SK-N-SH (cell line): ENCODE data around the gene TBL3. TPM values are rescaled to one million over a fixed set of nuclear protein-coding genes. Genes with fewer than 3 reads are reported as not detected.

Source experiments
- CTCF ChIA-PET: fragments of 300-600, 350-600 bp; formaldehyde crosslinking; extraction: SDS; loops from one replicate; lab custom pipeline; 2021; lab: Yijun Ruan, JAX
- POLR2A ChIA-PET: fragments of 350-600 bp; sonication (Branson Sonifier 250); formaldehyde crosslinking; extraction: SDS; loops from one replicate; lab custom pipeline; 2020; ENCODE audit warnings: antibody characterized with exemption, inconsistent platforms; lab: Yijun Ruan, JAX
- DNase-seq: peaks from one replicate; pipeline ENCODE4 v3.0.0; 2012
- H2AFZ ChIP-seq: fragments of 200-600 bp; sonication (generic); 2 replicates; pipeline ENCODE4 v1.8.1; 2016; ENCODE audit warnings: antibody characterized with exemption, mild to moderate bottlenecking, low read depth
- H3F3A ChIP-seq: fragments of 200-600 bp; sonication (generic); replicated peaks from 2 replicates; pipeline ENCODE3; 2016; ENCODE audit warnings: antibody characterized with exemption, mild to moderate bottlenecking; ENCODE audit not compliant: insufficient read depth
- H3K27ac ChIP-seq, 2 experiments: fragments of 200-500 bp in 1 of 2; fragments of 200-600 bp in 1 of 2; sonication (Bioruptor generic) in 1 of 2; sonication (generic), shearing (Covaris generic) in 1 of 2; 2 replicates each; pipeline versions ENCODE4 v1.5.1 to v1.6.1; 2014 to 2016; ENCODE audit warnings: low read depth in 2 of 2, inconsistent platforms in 1 of 2, low read length in 1 of 2, mild to moderate bottlenecking in 1 of 2, mixed read lengths in 1 of 2
- H3K27me3 ChIP-seq: fragments of 200-600 bp; sonication (generic), shearing (Covaris generic); 2 replicates; pipeline ENCODE4 v1.6.1; 2016; ENCODE audit warnings: mixed run types; ENCODE audit not compliant: insufficient read depth
- H3K36me3 ChIP-seq, 2 experiments: fragments of 200-500 bp in 1 of 2; fragments of 200-600 bp in 1 of 2; sonication (Bioruptor generic) in 1 of 2; sonication (generic) in 1 of 2; replicated peaks in 1 of 2; 2 replicates each; pipeline versions ENCODE3 to v1.5.1; 2014 to 2016; ENCODE audit warnings: low read length in 1 of 2, mild to moderate bottlenecking in 1 of 2; ENCODE audit not compliant: insufficient read depth in 2 of 2, control insufficient read depth in 1 of 2
- H3K4me1 ChIP-seq, 2 experiments: fragments of 200-500 bp in 1 of 2; fragments of 200-600 bp in 1 of 2; sonication (Bioruptor generic) in 1 of 2; sonication (generic), shearing (Covaris generic) in 1 of 2; 2 replicates each; pipeline versions ENCODE4 v1.5.1 to v1.6.1; 2014 to 2016; ENCODE audit warnings: low read depth in 1 of 2, low read length in 1 of 2, mixed run types in 1 of 2; ENCODE audit not compliant: insufficient read depth in 2 of 2, control insufficient read depth in 1 of 2
- H3K4me2 ChIP-seq: fragments of 200-600 bp; sonication (generic), shearing (Covaris generic); 2 replicates; pipeline ENCODE4 v1.6.1; 2017; ENCODE audit warnings: mixed run types
- H3K4me3 ChIP-seq, 2 experiments: fragments of 200-500 bp in 1 of 2; fragments of 200-600 bp in 1 of 2; sonication (Bioruptor generic) in 1 of 2; sonication (generic), shearing (Covaris generic) in 1 of 2; 2 replicates each; pipeline versions ENCODE4 v1.5.1 to v1.8.1; 2014 to 2016; ENCODE audit warnings: low read depth in 2 of 2, inconsistent platforms in 1 of 2, low read length in 1 of 2, mild to moderate bottlenecking in 1 of 2, mixed read lengths in 1 of 2, moderate library complexity in 1 of 2
- H3K79me2 ChIP-seq: fragments of 200-600 bp; sonication (generic); 2 replicates; pipeline ENCODE4 v1.8.1; 2017; ENCODE audit warnings: mild to moderate bottlenecking; ENCODE audit not compliant: insufficient read depth
- H3K9ac ChIP-seq: fragments of 200-600 bp; sonication (generic); 2 replicates; pipeline ENCODE4 v1.6.1; 2017; ENCODE audit warnings: mixed run types
- H3K9me2 ChIP-seq: fragments of 200-600 bp; sonication (generic); 2 replicates; pipeline ENCODE4 v1.6.1; 2017; ENCODE audit warnings: mixed run types
- H3K9me3 ChIP-seq: fragments of 200-600 bp; sonication (generic); 2 replicates; pipeline ENCODE4 v1.6.1; 2017; ENCODE audit warnings: mixed run types, mild to moderate bottlenecking, moderate library complexity
- H4K20me1 ChIP-seq: fragments of 200-600 bp; sonication (generic); 2 replicates; pipeline ENCODE4 v1.6.1; 2017; ENCODE audit warnings: mild to moderate bottlenecking, mixed run types; ENCODE audit not compliant: insufficient read depth
- FOXM1 ChIP-seq: IDR thresholded peaks from 2 replicates; pipeline ENCODE4 v1.4.0; 2012; ENCODE audit warnings: low read depth, mild to moderate bottlenecking
- GABPA ChIP-seq: IDR thresholded peaks from 2 replicates; pipeline ENCODE4 v1.4.0; 2012; ENCODE audit warnings: low read depth, mild to moderate bottlenecking
- GATA2 ChIP-seq: sonication (generic); formaldehyde crosslinking; IDR thresholded peaks from 2 replicates; pipeline ENCODE4 v1.5.0; 2020; ENCODE audit warnings: mild to moderate bottlenecking, missing genetic modification reagents
- JUND ChIP-seq: IDR thresholded peaks from 2 replicates; pipeline ENCODE4 v1.4.0; 2012
- MXI1 ChIP-seq: IDR thresholded peaks from 2 replicates; pipeline ENCODE4 v1.6.1; 2012; ENCODE audit warnings: mild to moderate bottlenecking, low read depth, low read length, improper control_type of control experiment
- NFIC ChIP-seq: IDR thresholded peaks from 2 replicates; pipeline ENCODE4 v1.4.0; 2012; ENCODE audit warnings: borderline replicate concordance
- NRF1 ChIP-seq: IDR thresholded peaks from 2 replicates; pipeline ENCODE4 v1.6.1; 2012; ENCODE audit warnings: low read depth, mild to moderate bottlenecking, low read length
- RCOR1 ChIP-seq: fragments of 150-350 bp; IDR thresholded peaks from 2 replicates; pipeline ENCODE4 v1.6.1; 2017; ENCODE audit warnings: antibody characterized with exemption, low read length
- RFX5 ChIP-seq: IDR thresholded peaks from 2 replicates; pipeline ENCODE4 v1.6.1; 2012; ENCODE audit warnings: mild to moderate bottlenecking, improper control_type of control experiment, low read length
- RXRA ChIP-seq: IDR thresholded peaks from 2 replicates; pipeline ENCODE4 v1.4.0; 2012; ENCODE audit warnings: low read depth, mild to moderate bottlenecking, borderline replicate concordance
- SMC3 ChIP-seq: IDR thresholded peaks from 2 replicates; pipeline ENCODE4 v1.6.1; 2012; ENCODE audit warnings: low read depth, low read length, improper control_type of control experiment
- TCF12 ChIP-seq: IDR thresholded peaks from 2 replicates; pipeline ENCODE4 v1.4.0; 2012
- TEAD4 ChIP-seq: IDR thresholded peaks from 2 replicates; pipeline ENCODE4 v1.4.0; 2012; ENCODE audit warnings: mild to moderate bottlenecking, borderline replicate concordance; ENCODE audit not compliant: insufficient read depth
- WGBS: methylation state at CpG from one replicate; pipeline ENCODE4 v1.1.6; 2017; ENCODE audit warnings: low lambda C conversion rate; 5-methylcytosine and 5-hydroxymethylcytosine counted together
- polyA plus RNA-seq, 3 experiments: library from polyadenylated mRNA; depleted of rRNA; stranded (reverse); fragments of >200 nt; gene quantifications; 2 replicates each; pipeline ENCODE4 v1.2.3, GENCODE V29; 2012
- TF ChIP-seq, protein P1 (sequence below): fragments of 200-600 bp; sonication (generic); IDR thresholded peaks from 2 replicates; pipeline ENCODE4 v1.6.1; 2017; ENCODE audit warnings: antibody characterized with exemption, mild to moderate bottlenecking, moderate library complexity
- TF ChIP-seq, protein P2 (sequence below): IDR thresholded peaks from 2 replicates; pipeline ENCODE4; 2012
- TF ChIP-seq, protein P3 (sequence below): IDR thresholded peaks from 2 replicates; pipeline ENCODE4 v1.4.0; 2012; ENCODE audit warnings: low read depth, borderline replicate concordance
- TF ChIP-seq, protein P4 (sequence below): IDR thresholded peaks from 2 replicates; pipeline ENCODE4 v1.6.1; 2012; ENCODE audit warnings: mild to moderate bottlenecking, low read depth, low read length, moderate library complexity
- TF ChIP-seq, protein P5 (sequence below): fragments of 150-350 bp; IDR thresholded peaks from 2 replicates; pipeline ENCODE4 v1.6.1; 2016; ENCODE audit warnings: mild to moderate bottlenecking, low read depth, low read length
- TF ChIP-seq, protein P6 (sequence below): IDR thresholded peaks from 2 replicates; pipeline ENCODE4 v1.4.0; 2012; ENCODE audit warnings: low read depth

Gene TBL3
- polyA plus RNA-seq, 1 of the 3 experiments (the other 2 are of a cell fraction), result 37.1 TPM

DNA sequence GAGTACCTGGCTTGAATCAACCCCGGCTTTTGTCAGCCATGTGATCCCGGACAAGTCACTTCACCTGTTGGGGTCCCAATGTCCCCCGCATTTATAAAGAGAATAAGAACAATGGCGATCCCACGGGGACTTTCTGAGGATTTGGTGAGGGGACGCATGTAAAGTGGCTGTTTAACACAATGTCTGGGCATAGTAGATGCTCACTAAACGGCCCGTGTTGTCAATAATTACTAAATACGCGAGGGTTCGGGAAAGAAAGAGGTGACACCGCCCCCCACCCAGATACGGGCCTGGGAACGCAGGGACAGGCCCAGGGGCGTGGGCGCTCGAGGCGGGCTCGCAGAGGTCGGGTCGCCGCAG is 19.7 kb downstream of the TBL3 start:
- Histone ChIP-seq H3K4me3 (no peak overlapping the region), H3K9me3 (no peaks in the 10 kb centered on the region), H3K9ac (no peak overlapping the region), H2AFZ (no peak overlapping the region), H3K36me3 (peaks cover 0 to 1% of the 10 kb centered on the region in 2 experiments), H3K9me2 (no peaks in the 10 kb centered on the region), H3F3A (peaks cover 20% of the 10 kb centered on the region), H3K27me3 (no peaks in the 10 kb centered on the region), H3K79me2 (no peaks in the 10 kb centered on the region), H3K4me1 (peaks cover 0 to 18% of the 10 kb centered on the region in 2 experiments; a peak in 1 of 4 replicates), H3K4me2 (no peak overlapping the region), H4K20me1 (no peaks in the 10 kb centered on the region), H3K27ac (no peak overlapping the region)
- TF ChIP-seq GABPA (no peak), FOXM1 (no peak), MXI1 (no peak), JUND (no peak), RXRA (no peak), NFIC (no peak), GATA2 (CRISPR knock-in tag) (no peak), NRF1 (no peak), RFX5 (no peak), SMC3 (no peak), RCOR1 (no peak), TEAD4 (no peak), TCF12 (no peak)
- TF ChIP-seq, protein P1, sequence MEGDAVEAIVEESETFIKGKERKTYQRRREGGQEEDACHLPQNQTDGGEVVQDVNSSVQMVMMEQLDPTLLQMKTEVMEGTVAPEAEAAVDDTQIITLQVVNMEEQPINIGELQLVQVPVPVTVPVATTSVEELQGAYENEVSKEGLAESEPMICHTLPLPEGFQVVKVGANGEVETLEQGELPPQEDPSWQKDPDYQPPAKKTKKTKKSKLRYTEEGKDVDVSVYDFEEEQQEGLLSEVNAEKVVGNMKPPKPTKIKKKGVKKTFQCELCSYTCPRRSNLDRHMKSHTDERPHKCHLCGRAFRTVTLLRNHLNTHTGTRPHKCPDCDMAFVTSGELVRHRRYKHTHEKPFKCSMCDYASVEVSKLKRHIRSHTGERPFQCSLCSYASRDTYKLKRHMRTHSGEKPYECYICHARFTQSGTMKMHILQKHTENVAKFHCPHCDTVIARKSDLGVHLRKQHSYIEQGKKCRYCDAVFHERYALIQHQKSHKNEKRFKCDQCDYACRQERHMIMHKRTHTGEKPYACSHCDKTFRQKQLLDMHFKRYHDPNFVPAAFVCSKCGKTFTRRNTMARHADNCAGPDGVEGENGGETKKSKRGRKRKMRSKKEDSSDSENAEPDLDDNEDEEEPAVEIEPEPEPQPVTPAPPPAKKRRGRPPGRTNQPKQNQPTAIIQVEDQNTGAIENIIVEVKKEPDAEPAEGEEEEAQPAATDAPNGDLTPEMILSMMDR, result no peak
- TF ChIP-seq, protein P2, sequence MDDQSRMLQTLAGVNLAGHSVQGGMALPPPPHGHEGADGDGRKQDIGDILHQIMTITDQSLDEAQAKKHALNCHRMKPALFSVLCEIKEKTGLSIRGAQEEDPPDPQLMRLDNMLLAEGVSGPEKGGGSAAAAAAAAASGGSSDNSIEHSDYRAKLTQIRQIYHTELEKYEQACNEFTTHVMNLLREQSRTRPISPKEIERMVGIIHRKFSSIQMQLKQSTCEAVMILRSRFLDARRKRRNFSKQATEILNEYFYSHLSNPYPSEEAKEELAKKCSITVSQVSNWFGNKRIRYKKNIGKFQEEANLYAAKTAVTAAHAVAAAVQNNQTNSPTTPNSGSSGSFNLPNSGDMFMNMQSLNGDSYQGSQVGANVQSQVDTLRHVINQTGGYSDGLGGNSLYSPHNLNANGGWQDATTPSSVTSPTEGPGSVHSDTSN, result no peak
- TF ChIP-seq, protein P3, sequence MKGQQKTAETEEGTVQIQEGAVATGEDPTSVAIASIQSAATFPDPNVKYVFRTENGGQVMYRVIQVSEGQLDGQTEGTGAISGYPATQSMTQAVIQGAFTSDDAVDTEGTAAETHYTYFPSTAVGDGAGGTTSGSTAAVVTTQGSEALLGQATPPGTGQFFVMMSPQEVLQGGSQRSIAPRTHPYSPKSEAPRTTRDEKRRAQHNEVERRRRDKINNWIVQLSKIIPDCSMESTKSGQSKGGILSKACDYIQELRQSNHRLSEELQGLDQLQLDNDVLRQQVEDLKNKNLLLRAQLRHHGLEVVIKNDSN, result no peak
- TF ChIP-seq, protein P4, sequence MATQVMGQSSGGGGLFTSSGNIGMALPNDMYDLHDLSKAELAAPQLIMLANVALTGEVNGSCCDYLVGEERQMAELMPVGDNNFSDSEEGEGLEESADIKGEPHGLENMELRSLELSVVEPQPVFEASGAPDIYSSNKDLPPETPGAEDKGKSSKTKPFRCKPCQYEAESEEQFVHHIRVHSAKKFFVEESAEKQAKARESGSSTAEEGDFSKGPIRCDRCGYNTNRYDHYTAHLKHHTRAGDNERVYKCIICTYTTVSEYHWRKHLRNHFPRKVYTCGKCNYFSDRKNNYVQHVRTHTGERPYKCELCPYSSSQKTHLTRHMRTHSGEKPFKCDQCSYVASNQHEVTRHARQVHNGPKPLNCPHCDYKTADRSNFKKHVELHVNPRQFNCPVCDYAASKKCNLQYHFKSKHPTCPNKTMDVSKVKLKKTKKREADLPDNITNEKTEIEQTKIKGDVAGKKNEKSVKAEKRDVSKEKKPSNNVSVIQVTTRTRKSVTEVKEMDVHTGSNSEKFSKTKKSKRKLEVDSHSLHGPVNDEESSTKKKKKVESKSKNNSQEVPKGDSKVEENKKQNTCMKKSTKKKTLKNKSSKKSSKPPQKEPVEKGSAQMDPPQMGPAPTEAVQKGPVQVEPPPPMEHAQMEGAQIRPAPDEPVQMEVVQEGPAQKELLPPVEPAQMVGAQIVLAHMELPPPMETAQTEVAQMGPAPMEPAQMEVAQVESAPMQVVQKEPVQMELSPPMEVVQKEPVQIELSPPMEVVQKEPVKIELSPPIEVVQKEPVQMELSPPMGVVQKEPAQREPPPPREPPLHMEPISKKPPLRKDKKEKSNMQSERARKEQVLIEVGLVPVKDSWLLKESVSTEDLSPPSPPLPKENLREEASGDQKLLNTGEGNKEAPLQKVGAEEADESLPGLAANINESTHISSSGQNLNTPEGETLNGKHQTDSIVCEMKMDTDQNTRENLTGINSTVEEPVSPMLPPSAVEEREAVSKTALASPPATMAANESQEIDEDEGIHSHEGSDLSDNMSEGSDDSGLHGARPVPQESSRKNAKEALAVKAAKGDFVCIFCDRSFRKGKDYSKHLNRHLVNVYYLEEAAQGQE, result no peak
- TF ChIP-seq, protein P5, sequence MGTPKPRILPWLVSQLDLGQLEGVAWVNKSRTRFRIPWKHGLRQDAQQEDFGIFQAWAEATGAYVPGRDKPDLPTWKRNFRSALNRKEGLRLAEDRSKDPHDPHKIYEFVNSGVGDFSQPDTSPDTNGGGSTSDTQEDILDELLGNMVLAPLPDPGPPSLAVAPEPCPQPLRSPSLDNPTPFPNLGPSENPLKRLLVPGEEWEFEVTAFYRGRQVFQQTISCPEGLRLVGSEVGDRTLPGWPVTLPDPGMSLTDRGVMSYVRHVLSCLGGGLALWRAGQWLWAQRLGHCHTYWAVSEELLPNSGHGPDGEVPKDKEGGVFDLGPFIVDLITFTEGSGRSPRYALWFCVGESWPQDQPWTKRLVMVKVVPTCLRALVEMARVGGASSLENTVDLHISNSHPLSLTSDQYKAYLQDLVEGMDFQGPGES, result no peak
- TF ChIP-seq, protein P6, sequence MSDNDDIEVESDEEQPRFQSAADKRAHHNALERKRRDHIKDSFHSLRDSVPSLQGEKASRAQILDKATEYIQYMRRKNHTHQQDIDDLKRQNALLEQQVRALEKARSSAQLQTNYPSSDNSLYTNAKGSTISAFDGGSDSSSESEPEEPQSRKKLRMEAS, result no peak
- CTCF ChIA-PET, result interaction anchor here (0.6 to 12.9 kb wide), 2 partner anchors 13 to 123 kb away, joined by 3 to 108 read pairs; no protein-coding TSS in a partner anchor
- DNase-seq, result no peak
- POLR2A ChIA-PET, result no interaction called here
- 95% methylated on average over 17 of the region's 22 CpGs for WGBS
